SU-DHL-6 (cell line): ENCODE measurements around the gene CEP135.

Source experiments
- EZH2phosphoT487 ChIP-seq: fragments of 200-600 bp; sonication (generic), shearing (Covaris generic); conservative IDR thresholded peaks from 2 replicates; pipeline ENCODE4 v1.6.1; 2018; ENCODE audit warnings: mild to moderate bottlenecking, antibody characterized with exemption, low read length, moderate library complexity, mixed read lengths
- TF ChIP-seq, protein P1 (sequence below): fragments of 200-600 bp; sonication (generic); IDR thresholded peaks from one replicate; pipeline ENCODE4 v1.5.1; 2017; ENCODE audit warnings: antibody characterized with exemption, mild to moderate bottlenecking, low read length, moderate library complexity; ENCODE audit not compliant: insufficient read depth, poor library complexity, severe bottlenecking

DNA sequence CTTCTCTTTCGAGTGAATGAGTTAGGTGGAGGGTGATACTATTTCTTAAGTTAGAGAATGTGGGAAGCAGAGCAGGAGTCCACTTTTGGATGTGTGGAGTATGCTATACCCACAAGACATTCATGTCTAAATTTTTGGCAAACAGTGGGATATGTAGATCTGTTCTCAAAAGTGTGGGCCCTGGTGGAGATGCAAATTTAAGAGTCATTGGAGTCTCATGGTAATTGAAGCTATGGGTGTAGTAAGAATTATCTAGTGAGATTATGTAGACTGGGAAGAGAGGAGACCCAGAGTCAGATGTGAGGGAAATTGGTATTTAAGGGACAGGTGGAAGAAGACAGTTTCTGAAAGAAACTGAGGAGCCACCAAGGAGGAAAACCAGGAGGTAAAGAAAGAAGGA is 7.0 kb downstream of the CEP135 start:
- TF ChIP-seq, protein P1, sequence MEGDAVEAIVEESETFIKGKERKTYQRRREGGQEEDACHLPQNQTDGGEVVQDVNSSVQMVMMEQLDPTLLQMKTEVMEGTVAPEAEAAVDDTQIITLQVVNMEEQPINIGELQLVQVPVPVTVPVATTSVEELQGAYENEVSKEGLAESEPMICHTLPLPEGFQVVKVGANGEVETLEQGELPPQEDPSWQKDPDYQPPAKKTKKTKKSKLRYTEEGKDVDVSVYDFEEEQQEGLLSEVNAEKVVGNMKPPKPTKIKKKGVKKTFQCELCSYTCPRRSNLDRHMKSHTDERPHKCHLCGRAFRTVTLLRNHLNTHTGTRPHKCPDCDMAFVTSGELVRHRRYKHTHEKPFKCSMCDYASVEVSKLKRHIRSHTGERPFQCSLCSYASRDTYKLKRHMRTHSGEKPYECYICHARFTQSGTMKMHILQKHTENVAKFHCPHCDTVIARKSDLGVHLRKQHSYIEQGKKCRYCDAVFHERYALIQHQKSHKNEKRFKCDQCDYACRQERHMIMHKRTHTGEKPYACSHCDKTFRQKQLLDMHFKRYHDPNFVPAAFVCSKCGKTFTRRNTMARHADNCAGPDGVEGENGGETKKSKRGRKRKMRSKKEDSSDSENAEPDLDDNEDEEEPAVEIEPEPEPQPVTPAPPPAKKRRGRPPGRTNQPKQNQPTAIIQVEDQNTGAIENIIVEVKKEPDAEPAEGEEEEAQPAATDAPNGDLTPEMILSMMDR, result no peak
- TF ChIP-seq EZH2phosphoT487, result no peak
